Right lobe of liver (tissue), 4 donors: ENCODE measurements around the gene ANKRD65.

Source experiments
- CTCF ChIP-seq, 4 donors: fragments of 200-600 bp in 3 of 4; fragments of 450-650 bp in 1 of 4; IDR thresholded peaks; one replicate each; pipeline versions ENCODE4 v1.5.1 to v1.8.0; 2016 to 2022; ENCODE audit warnings: antibody characterized with exemption in 4 of 4, mild to moderate bottlenecking in 2 of 4
- POLR2A ChIP-seq: fragments of 450-650 bp; IDR thresholded peaks from one replicate; pipeline ENCODE4 v1.6.1; 2017; ENCODE audit warnings: antibody characterized with exemption, mild to moderate bottlenecking
- donor health status: DM: no; HTN: no; CAD: no.
- donor health status: DM: no; HTN: no; CAD: no.
- donor health status: DM: no; HTN: yes; CAD: no.

GRCh38 chr1:1387098-1388077, 33.7 kb downstream of the ANKRD65 start:
- TF ChIP-seq POLR2A (no peak), CTCF (IDR thresholded peaks at IDR 0.05) (no peak)
